HG02623 (cell line): ENCODE measurements around the gene HS2ST1.

Source experiments
- ATAC-seq: cut with Tn5 transposase; IDR thresholded peaks from one replicate; pipeline ENCODE4 v1.9.1; 2021; ENCODE audit warnings: moderate library complexity; ENCODE audit not compliant: unreplicated experiment

Gene HS2ST1

DNA sequence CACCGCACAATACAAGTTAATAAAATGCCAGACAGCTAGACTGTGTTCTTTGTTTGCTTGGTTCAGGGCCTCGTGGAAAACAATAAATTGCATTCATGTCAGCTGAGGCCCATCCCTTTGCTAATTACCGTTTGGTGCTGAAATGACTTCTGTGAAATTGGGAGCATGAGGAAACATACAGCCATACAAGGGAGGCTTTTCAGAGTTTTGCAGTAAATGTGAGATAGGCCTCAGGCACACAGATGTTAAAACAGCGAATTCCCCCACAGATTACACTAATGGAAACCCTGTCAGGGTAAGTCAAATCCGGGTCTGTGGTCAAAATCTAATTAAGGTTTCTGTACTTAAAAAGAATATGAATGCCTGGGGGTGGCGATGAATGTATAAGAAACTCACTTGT, 240.7 kb downstream of the HS2ST1 start:
- no peak for ATAC-seq

DNA sequence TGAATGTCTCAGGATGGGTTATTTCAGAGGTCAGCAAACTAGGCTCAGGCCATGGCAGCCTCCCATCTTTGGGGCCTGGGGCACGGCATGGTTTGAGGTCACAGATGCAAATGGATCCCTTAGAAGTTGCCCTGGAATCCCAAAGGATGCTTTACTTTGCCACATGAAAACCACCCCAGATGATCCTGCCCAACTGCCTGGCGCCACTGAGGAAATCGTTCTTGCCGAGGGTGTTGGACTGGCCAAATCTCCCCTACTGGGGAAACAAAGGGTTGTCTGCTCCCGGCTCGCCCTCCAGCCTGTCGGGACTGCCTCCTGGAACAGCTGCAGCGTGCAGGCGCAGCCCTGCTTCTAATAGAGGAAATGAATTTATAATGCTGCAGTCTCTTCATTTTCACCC, 241.2 kb downstream of the HS2ST1 start:
- ATAC-seq = no peak

DNA sequence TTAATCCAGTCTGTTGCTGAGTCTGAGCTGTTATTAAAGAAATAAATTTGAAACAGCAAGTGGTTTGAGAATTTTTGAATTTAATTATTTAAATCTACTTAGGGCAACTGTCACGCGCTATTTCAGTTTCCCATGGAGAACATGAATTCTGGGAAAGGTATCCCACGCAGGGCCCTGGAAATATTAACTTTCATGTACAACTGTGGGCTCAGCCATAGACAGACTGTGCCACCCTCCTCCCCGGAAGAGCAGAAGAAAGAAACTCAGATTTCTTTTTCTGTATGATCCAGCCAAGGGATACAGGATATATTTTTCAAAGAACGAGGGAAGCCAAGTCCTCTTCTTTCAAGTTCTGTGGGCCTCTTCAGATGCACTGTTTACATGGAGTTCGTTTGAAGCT, 241.7 kb downstream of the HS2ST1 start:
- ATAC-seq = no peak

DNA sequence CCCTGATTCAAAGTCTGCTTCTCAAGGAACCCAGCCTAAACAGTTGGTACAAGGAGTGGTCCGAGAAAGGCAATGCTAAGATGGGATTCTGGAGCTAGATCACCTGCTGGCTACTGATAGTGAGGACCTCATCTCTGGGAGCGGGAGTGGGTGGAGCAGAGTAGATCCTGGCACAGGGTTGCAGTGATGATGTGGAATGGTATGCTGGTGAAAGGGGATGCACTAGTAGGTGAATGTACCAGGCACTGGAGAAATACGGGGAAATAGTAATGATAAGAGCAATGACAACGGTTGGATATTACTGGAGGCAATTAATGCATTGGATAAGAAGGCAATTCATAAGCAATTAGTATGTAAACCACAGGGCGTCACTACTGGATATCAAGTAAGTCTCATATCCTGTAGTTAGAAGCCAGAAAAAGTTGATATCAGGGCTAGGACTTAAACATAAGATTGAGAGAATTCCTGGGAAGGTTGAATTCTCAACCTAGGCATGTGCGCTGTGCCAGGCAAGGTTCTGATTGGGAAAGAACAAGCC, 245.0 kb downstream of the HS2ST1 start:
- ATAC-seq = no peak
